HCT116 (cell line): ENCODE data around the gene METTL26.

Source experiments
- ATF3 ChIP-seq: IDR thresholded peaks from 2 replicates; pipeline ENCODE4 v1.6.1; 2012
- CTCF ChIP-seq, 3 experiments: fragments of 200-600 bp in 1 of 3; sonication (generic) in 1 of 3; IDR thresholded peaks in 2 of 3; conservative IDR thresholded peaks in 1 of 3; 2 replicates each; pipeline ENCODE4 v1.5.1; 2012 to 2017; ENCODE audit warnings: low read depth in 2 of 3, low read length in 2 of 3, antibody characterized with exemption in 1 of 3, borderline replicate concordance in 1 of 3, control low read depth in 1 of 3, mild to moderate bottlenecking in 1 of 3, mixed read lengths in 1 of 3, mixed run types in 1 of 3, moderate library complexity in 1 of 3; ENCODE audit not compliant: insufficient read depth in 1 of 3
- EGR1 ChIP-seq: IDR thresholded peaks from 2 replicates; pipeline ENCODE4 v1.6.1; 2012; ENCODE audit warnings: low read depth
- EZH2 ChIP-seq: fragments of 200-600 bp; sonication (generic); IDR thresholded peaks from 2 replicates; pipeline ENCODE4 v1.6.1; 2017; ENCODE audit warnings: antibody characterized with exemption, mixed run types
- FOSL1 ChIP-seq: IDR thresholded peaks from 2 replicates; pipeline ENCODE4 v1.6.1; 2012; ENCODE audit warnings: low read depth
- MAX ChIP-seq: IDR thresholded peaks from 2 replicates; pipeline ENCODE4 v1.6.1; 2012
- POLR2A ChIP-seq: IDR thresholded peaks from 2 replicates; pipeline ENCODE4 v1.7.0; 2011; ENCODE audit warnings: borderline replicate concordance; ENCODE audit not compliant: insufficient read depth, insufficient read length; ENCODE audit errors: extremely low read depth
- POLR2AphosphoS5 ChIP-seq: IDR thresholded peaks from 2 replicates; pipeline ENCODE4 v1.6.1; 2011; ENCODE audit warnings: mild to moderate bottlenecking, low read depth, low read length, moderate library complexity
- REST ChIP-seq: IDR thresholded peaks from 2 replicates; pipeline ENCODE4 v1.6.1; 2012; ENCODE audit warnings: low read depth
- SP1 ChIP-seq: IDR thresholded peaks from 2 replicates; pipeline ENCODE4 v1.6.1; 2012; ENCODE audit warnings: low read depth
- SRF ChIP-seq: IDR thresholded peaks from 2 replicates; pipeline ENCODE4 v1.6.1; 2012; ENCODE audit warnings: low read depth
- YY1 ChIP-seq: IDR thresholded peaks from 2 replicates; pipeline ENCODE4 v1.6.1; 2011; ENCODE audit warnings: low read length, low read depth, moderate library complexity, mild to moderate bottlenecking; ENCODE audit not compliant: insufficient replicate concordance; ENCODE audit errors: extremely low read depth
- ZBTB33 ChIP-seq: IDR thresholded peaks from 2 replicates; pipeline ENCODE4 v1.6.1; 2011; ENCODE audit warnings: mild to moderate bottlenecking, low read length, moderate library complexity; ENCODE audit not compliant: insufficient replicate concordance; ENCODE audit errors: extremely low read depth
- ZNF274 ChIP-seq: fragments of 200-500 bp; sonication (Bioruptor generic); IDR thresholded peaks from 2 replicates; pipeline ENCODE4 v1.6.1; 2014; ENCODE audit warnings: mild to moderate bottlenecking, low read depth, low read length, inconsistent platforms

GRCh38 chr16:660459-661183, 24.5 kb upstream of the METTL26 start:
- no peak for TF ChIP-seq POLR2A
- TF ChIP-seq CTCF (IDR thresholded peaks at IDR 0.05 in 2 of 3, conservative IDR thresholded peaks at IDR 0.05 in 1 of 3; ENCODE audit: borderline replicate concordance in 1 of 3, insufficient read depth in 1 of 3, low read depth in 2 of 3, low read length in 2 of 3): peak; percentile 26 to 44 (median 42); a peak in 5 of 6 replicates
- TF ChIP-seq FOSL1: no peak
- TF ChIP-seq SP1: no peak
- TF ChIP-seq ZNF274: no peak
- TF ChIP-seq ATF3: no peak
- TF ChIP-seq MAX: peak; percentile 45; the same call in 1 of the 2 replicates
- no peak for TF ChIP-seq ZBTB33
- TF ChIP-seq YY1: no peak
- TF ChIP-seq POLR2AphosphoS5: 0 out of 2 replicates have a peak, but pooled peaks have one; percentile 18
- TF ChIP-seq EZH2: no peak
- TF ChIP-seq SRF: no peak
- no peak for TF ChIP-seq REST
- no peak for TF ChIP-seq EGR1
